NCI-H460 (cell line): ENCODE results near the gene ADAM12. TPM values are rescaled to one million over a fixed set of nuclear protein-coding genes. Genes with fewer than 3 reads are reported as not detected.

Experiments used
- small RNA-seq, 2 experiments: library from RNA; depleted of rRNA; stranded (forward); fragments of <200 nt; gene quantifications; one replicate each; pipeline ENCODE3, GENCODE V24; 2014
- total RNA-seq: library from RNA; depleted of rRNA; stranded (reverse); fragments of >200 nt; shearing (Covaris generic); gene quantifications from 2 replicates; pipeline ENCODE4 v1.2.3, GENCODE V29; 2014

ADAM12 gene
- total RNA-seq, 1 experiment from 2014 or later, result 1.1 TPM

Small RNAs within 50 kb of the gene (small RNA-seq; reads per million reads assigned to genes)
- 0 reads per million in 2 experiments for gene RNA5SP328
